Esophagus squamous epithelium (tissue), 4 donors: ENCODE results near the gene JUN.

Experiments used
- POLR2A ChIP-seq, 4 donors: fragments of 450-650 bp; IDR thresholded peaks; one replicate each; pipeline ENCODE4 v1.6.1; 2017; ENCODE audit warnings: antibody characterized with exemption in 4 of 4, mild to moderate bottlenecking in 4 of 4, moderate library complexity in 3 of 4
- TF ChIP-seq, protein P1 (sequence below), 6 experiments: fragments of 450-650 bp in 4 of 6; fragments of 200-600 bp in 2 of 6; sonication (generic) in 2 of 6; IDR thresholded peaks; one replicate each; pipeline ENCODE4 v1.5.1; 2016 to 2019; ENCODE audit warnings: antibody characterized with exemption in 6 of 6, mild to moderate bottlenecking in 4 of 6, moderate library complexity in 4 of 6

- TF ChIP-seq, protein P1, sequence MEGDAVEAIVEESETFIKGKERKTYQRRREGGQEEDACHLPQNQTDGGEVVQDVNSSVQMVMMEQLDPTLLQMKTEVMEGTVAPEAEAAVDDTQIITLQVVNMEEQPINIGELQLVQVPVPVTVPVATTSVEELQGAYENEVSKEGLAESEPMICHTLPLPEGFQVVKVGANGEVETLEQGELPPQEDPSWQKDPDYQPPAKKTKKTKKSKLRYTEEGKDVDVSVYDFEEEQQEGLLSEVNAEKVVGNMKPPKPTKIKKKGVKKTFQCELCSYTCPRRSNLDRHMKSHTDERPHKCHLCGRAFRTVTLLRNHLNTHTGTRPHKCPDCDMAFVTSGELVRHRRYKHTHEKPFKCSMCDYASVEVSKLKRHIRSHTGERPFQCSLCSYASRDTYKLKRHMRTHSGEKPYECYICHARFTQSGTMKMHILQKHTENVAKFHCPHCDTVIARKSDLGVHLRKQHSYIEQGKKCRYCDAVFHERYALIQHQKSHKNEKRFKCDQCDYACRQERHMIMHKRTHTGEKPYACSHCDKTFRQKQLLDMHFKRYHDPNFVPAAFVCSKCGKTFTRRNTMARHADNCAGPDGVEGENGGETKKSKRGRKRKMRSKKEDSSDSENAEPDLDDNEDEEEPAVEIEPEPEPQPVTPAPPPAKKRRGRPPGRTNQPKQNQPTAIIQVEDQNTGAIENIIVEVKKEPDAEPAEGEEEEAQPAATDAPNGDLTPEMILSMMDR (IDR thresholded peaks at IDR 0.05) = no peak
- no peak for TF ChIP-seq POLR2A (IDR thresholded peaks at IDR 0.05)
Observed at GRCh38 chr1:58732087-58732775, 51.6 kb downstream of the JUN start.
